Measurements from ENCODE around the gene KRR1. TPM values are rescaled to one million over a fixed set of nuclear protein-coding genes. Genes with fewer than 3 reads are reported as not detected.
"Not testable (repeated sequence)": the region's sequence is repeated elsewhere in the genome, so short reads cannot be mapped to it uniquely, and the experiment has no call there.

The KRR1 gene
- total and polyA plus RNA-seq, 4 donors, result 3.8 to 42.5 (median 28.2) TPM

GRCh38 chr12:75484450-75484849, 27.0 kb downstream of the KRR1 start:
- H3K4me3 ChIP-seq (ENCODE audit: low read length in 2 of 2), result peak overlapping the region in 1 of 2 donors; percentile 70
- not testable (repeated sequence) for ATAC-seq (ENCODE audit: low FRiP score); H3K36me3 ChIP-seq (ENCODE audit: control insufficient read depth in 1 of 2, insufficient read depth in 2 of 2, low read length in 1 of 2); DNase-seq; H3K9me3 ChIP-seq (ENCODE audit: control insufficient read depth, low read length); H3K27me3 ChIP-seq (ENCODE audit: control insufficient read depth in 1 of 2, insufficient read depth in 2 of 2, low read length in 1 of 2); H3K27ac ChIP-seq (ENCODE audit: low read depth in 1 of 2, low read length in 2 of 2); H3K4me1 ChIP-seq (ENCODE audit: control insufficient read depth in 1 of 2, insufficient read depth in 2 of 2, low read length in 2 of 2)
- intact Hi-C loops (cut with DNase I), result loop anchor here in 1 of 2 donors (5.0 kb wide), 1 partner anchor 152 kb away; the partner anchor contains the start of genes CAPS2 and GLIPR1L1
- WGBS, 2 donors, result 61 to 65% methylated on average over 2 of the region's 2 CpGs

GRCh38 chr12:75483431-75483830, 28.0 kb downstream of the KRR1 start:
- Histone ChIP-seq H3K27me3 (ENCODE audit: control insufficient read depth in 1 of 2, insufficient read depth in 2 of 2, low read length in 1 of 2) (no peaks in the 10 kb centered on the region), H3K4me3 (ENCODE audit: low read length in 2 of 2) (peak overlapping the region; percentile 70 to 100), H3K4me1 (ENCODE audit: control insufficient read depth in 1 of 2, insufficient read depth in 2 of 2, low read length in 2 of 2) (peaks cover 0 to 3% of the 10 kb centered on the region in 2 donors), H3K36me3 (ENCODE audit: control insufficient read depth in 1 of 2, insufficient read depth in 2 of 2, low read length in 1 of 2) (peaks cover 0 to 2% of the 10 kb centered on the region in 2 donors), H3K9me3 (ENCODE audit: control insufficient read depth, low read length) (no peaks in the 10 kb centered on the region), H3K27ac (ENCODE audit: low read depth in 1 of 2, low read length in 2 of 2) (peak overlapping the region in 1 of 2 donors; percentile 82)
- ATAC-seq (ENCODE audit: low FRiP score), result peak; percentile 4
- intact Hi-C loops (cut with DNase I), result loop anchor here in 1 of 2 donors (5.0 kb wide), 1 partner anchor 151 kb away; the partner anchor contains the start of genes CAPS2 and GLIPR1L1
- no peak for DNase-seq
- 7 to 8% methylated on average over 2 of the region's 2 CpGs for WGBS, 2 donors

GRCh38 chr12:75482646-75483045, 28.8 kb downstream of the KRR1 start:
- peak overlapping the region; percentile 99 to 100 for H3K4me3 ChIP-seq (ENCODE audit: low read length in 2 of 2)
- ATAC-seq (ENCODE audit: low FRiP score) (no peak), DNase-seq (no peak)
- WGBS, 2 donors, result 0 to 2% methylated on average over 4 of the region's 4 CpGs
- H3K27me3 ChIP-seq (ENCODE audit: control insufficient read depth in 1 of 2, insufficient read depth in 2 of 2, low read length in 1 of 2), result no peaks in the 10 kb centered on the region
- peak overlapping the region; percentile 81 to 97 for H3K27ac ChIP-seq (ENCODE audit: low read depth in 1 of 2, low read length in 2 of 2)
- intact Hi-C loops (cut with DNase I), result loop anchor here in 1 of 2 donors (5.0 kb wide), 1 partner anchor 150 kb away; the partner anchor contains the start of genes CAPS2 and GLIPR1L1
- peaks cover 0 to 2% of the 10 kb centered on the region in 2 donors for H3K36me3 ChIP-seq (ENCODE audit: control insufficient read depth in 1 of 2, insufficient read depth in 2 of 2, low read length in 1 of 2)
- no peaks in the 10 kb centered on the region for H3K9me3 ChIP-seq (ENCODE audit: control insufficient read depth, low read length)
- peaks cover 0 to 3% of the 10 kb centered on the region in 2 donors for H3K4me1 ChIP-seq (ENCODE audit: control insufficient read depth in 1 of 2, insufficient read depth in 2 of 2, low read length in 2 of 2)

GRCh38 chr12:75481774-75482173, 29.6 kb downstream of the KRR1 start:
- 2 to 5% methylated on average over 4 of the region's 4 CpGs for WGBS, 2 donors
- Histone ChIP-seq H3K27me3 (ENCODE audit: control insufficient read depth in 1 of 2, insufficient read depth in 2 of 2, low read length in 1 of 2) (no peaks in the 10 kb centered on the region), H3K4me3 (ENCODE audit: low read length in 2 of 2) (peak overlapping the region; percentile 99 to 100), H3K36me3 (ENCODE audit: control insufficient read depth in 1 of 2, insufficient read depth in 2 of 2, low read length in 1 of 2) (peaks cover 0 to 2% of the 10 kb centered on the region in 2 donors), H3K27ac (ENCODE audit: low read depth in 1 of 2, low read length in 2 of 2) (peak overlapping the region; percentile 64 to 97), H3K9me3 (ENCODE audit: control insufficient read depth, low read length) (no peaks in the 10 kb centered on the region), H3K4me1 (ENCODE audit: control insufficient read depth in 1 of 2, insufficient read depth in 2 of 2, low read length in 2 of 2) (peaks cover 0 to 3% of the 10 kb centered on the region in 2 donors)
- DNase-seq (no peak), ATAC-seq (ENCODE audit: low FRiP score) (no peak)
- intact Hi-C loops (cut with DNase I), result loop anchor here (2.0 to 5.0 kb wide), 3 partner anchors 91 to 149 kb away; partner anchors contain the start of genes GLIPR1L1 (in 2 of the 2), CAPS2 (in 1 of the 2) and GLIPR1L2 (in 1 of the 2)

GRCh38 chr12:75481013-75481705, 30.2 kb downstream of the KRR1 start:
- Histone ChIP-seq H3K36me3 (ENCODE audit: control insufficient read depth in 1 of 2, insufficient read depth in 2 of 2, low read length in 1 of 2) (peaks cover 0 to 2% of the 10 kb centered on the region in 2 donors), H3K4me1 (ENCODE audit: control insufficient read depth in 1 of 2, insufficient read depth in 2 of 2, low read length in 2 of 2) (peaks cover 0 to 3% of the 10 kb centered on the region in 2 donors), H3K4me3 (ENCODE audit: low read length in 2 of 2) (peak overlapping the region; percentile 99 to 100), H3K27me3 (ENCODE audit: control insufficient read depth in 1 of 2, insufficient read depth in 2 of 2, low read length in 1 of 2) (no peaks in the 10 kb centered on the region), H3K27ac (ENCODE audit: low read depth in 1 of 2, low read length in 2 of 2) (peak overlapping the region; percentile 93 to 97), H3K9me3 (ENCODE audit: control insufficient read depth, low read length) (no peaks in the 10 kb centered on the region)
- intact Hi-C loops (cut with DNase I), result loop anchor here (2.0 to 5.0 kb wide), 3 partner anchors 90 to 149 kb away; partner anchors contain the start of genes GLIPR1L1 (in 2 of the 2), CAPS2 (in 1 of the 2) and GLIPR1L2 (in 1 of the 2)
- WGBS, 2 donors, result 0 to 2% methylated on average over 5 of the region's 5 CpGs
- DNase-seq, result no peak
- no peak for ATAC-seq (ENCODE audit: low FRiP score)

GRCh38 chr12:75480469-75480949, 30.9 kb downstream of the KRR1 start, which contains the start of gene GLIPR1:
GLIPR1 (plus strand) TSS chr12:75480755; CDS start chr12:75480881, 126 bp downstream.
- DNase-seq (peak; percentile 88 to 93), ATAC-seq (ENCODE audit: low FRiP score) (peak; percentile 94)
- H3K4me3 ChIP-seq (ENCODE audit: low read length in 2 of 2), result peak within 1 kb of the TSS; percentile 99 to 100
- intact Hi-C loops (cut with DNase I), result loop anchor here (1.0 to 5.0 kb wide), 4 partner anchors 89 to 148 kb away; partner anchors contain the start of genes GLIPR1L1 (in 2 of the 2), GLIPR1L2 (in 2 of the 2) and CAPS2 (in 1 of the 2)
- no peaks in the 10 kb centered on the region for H3K9me3 ChIP-seq (ENCODE audit: control insufficient read depth, low read length)
- H3K4me1 ChIP-seq (ENCODE audit: control insufficient read depth in 1 of 2, insufficient read depth in 2 of 2, low read length in 2 of 2), result no peaks in the 10 kb centered on the region
- H3K27me3 ChIP-seq (ENCODE audit: control insufficient read depth in 1 of 2, insufficient read depth in 2 of 2, low read length in 1 of 2), result no peaks in the 10 kb centered on the region
- peaks cover 0 to 2% of the 10 kb centered on the region in 2 donors for H3K36me3 ChIP-seq (ENCODE audit: control insufficient read depth in 1 of 2, insufficient read depth in 2 of 2, low read length in 1 of 2)
- peak within 1 kb of the TSS; percentile 96 to 97 for H3K27ac ChIP-seq (ENCODE audit: low read depth in 1 of 2, low read length in 2 of 2)
- 1 to 2% methylated on average over 8 of the region's 8 CpGs for WGBS, 2 donors

GRCh38 chr12:75479963-75480461, 31.4 kb downstream of the KRR1 start:
- Histone ChIP-seq H3K27ac (ENCODE audit: low read depth in 1 of 2, low read length in 2 of 2) (peak overlapping the region; percentile 96 to 97), H3K4me3 (ENCODE audit: low read length in 2 of 2) (peak overlapping the region; percentile 67 to 100), H3K9me3 (ENCODE audit: control insufficient read depth, low read length) (no peaks in the 10 kb centered on the region), H3K4me1 (ENCODE audit: control insufficient read depth in 1 of 2, insufficient read depth in 2 of 2, low read length in 2 of 2) (no peaks in the 10 kb centered on the region), H3K27me3 (ENCODE audit: control insufficient read depth in 1 of 2, insufficient read depth in 2 of 2, low read length in 1 of 2) (no peaks in the 10 kb centered on the region), H3K36me3 (ENCODE audit: control insufficient read depth in 1 of 2, insufficient read depth in 2 of 2, low read length in 1 of 2) (peaks cover 0 to 2% of the 10 kb centered on the region in 2 donors)
- WGBS, 2 donors, result 2 to 4% methylated on average over 2 of the region's 2 CpGs
- intact Hi-C loops (cut with DNase I), result loop anchor here (1.0 to 5.0 kb wide), 6 partner anchors 31 to 148 kb away; partner anchors contain the start of genes GLIPR1L1 (in 2 of the 2), GLIPR1L2 (in 2 of the 2) and CAPS2 (in 1 of the 2)
- no peak for DNase-seq
- ATAC-seq (ENCODE audit: low FRiP score), result peak; percentile 55

- Histone ChIP-seq H3K36me3 (ENCODE audit: control insufficient read depth in 1 of 2, insufficient read depth in 2 of 2, low read length in 1 of 2) (peaks cover 0 to 2% of the 10 kb centered on the region in 2 donors), H3K27ac (ENCODE audit: low read depth in 1 of 2, low read length in 2 of 2) (no peak overlapping the region), H3K4me3 (ENCODE audit: low read length in 2 of 2) (no peak overlapping the region), H3K27me3 (ENCODE audit: control insufficient read depth in 1 of 2, insufficient read depth in 2 of 2, low read length in 1 of 2) (no peaks in the 10 kb centered on the region), H3K4me1 (ENCODE audit: control insufficient read depth in 1 of 2, insufficient read depth in 2 of 2, low read length in 2 of 2) (no peaks in the 10 kb centered on the region), H3K9me3 (ENCODE audit: control insufficient read depth, low read length) (no peaks in the 10 kb centered on the region)
- intact Hi-C loops (cut with DNase I), result loop anchor here (2.0 kb wide), 2 partner anchors 29 to 79 kb away; no protein-coding TSS in a partner anchor
- ATAC-seq (ENCODE audit: low FRiP score) (no peak), DNase-seq (no peak)
- WGBS, 2 donors, result 72 to 81% methylated on average over 5 of the region's 5 CpGs
Measured at GRCh38 chr12:75478116-75478794, 33.2 kb downstream of the KRR1 start.

Measured in aorta (tissue), 5 donors.